IMR-90 (cell line): ENCODE data around the gene TSR1. TPM values are rescaled to one million over a fixed set of nuclear protein-coding genes. Genes with fewer than 3 reads are reported as not detected.

Experiments
- CTCF ChIP-seq: conservative IDR thresholded peaks from 2 replicates; pipeline ENCODE4 v1.5.1; 2012; ENCODE audit warnings: mild to moderate bottlenecking, low read depth, low read length, improper control_type of control experiment
- MAZ ChIP-seq: IDR thresholded peaks from 2 replicates; pipeline ENCODE4 v1.6.1; 2012; ENCODE audit warnings: low read depth, mild to moderate bottlenecking, low read length, improper control_type of control experiment, moderate library complexity, borderline replicate concordance
- RCOR1 ChIP-seq: IDR thresholded peaks from 2 replicates; pipeline ENCODE4 v1.6.1; 2012; ENCODE audit warnings: mild to moderate bottlenecking, low read length, improper control_type of control experiment; ENCODE audit not compliant: insufficient replicate concordance
- polyA plus RNA-seq, 3 experiments: library from polyadenylated mRNA; depleted of rRNA; stranded (reverse); fragments of >200 nt; gene quantifications; 2 replicates each; pipeline ENCODE4 v1.2.3, GENCODE V29; 2012; ENCODE audit warnings: low replicate concordance in 1 of 3
- total RNA-seq: library from RNA; depleted of rRNA; stranded (reverse); fragments of >200 nt; gene quantifications from 2 replicates; pipeline ENCODE4 v1.2.3, GENCODE V29; 2012

TSR1 gene
- total and polyA plus RNA-seq, 2 of the 4 experiments (the other 2 are of a cell fraction): 22.6 to 72.6 TPM

GRCh38 chr17:2336215-2336851, at the start of gene TSR1 (continued):
- TF ChIP-seq CTCF (peak; percentile 30; the same call in 1 of the 2 replicates), RCOR1 (no peak), MAZ (peak; percentile 92)
